ENCODE measurements around the gene HSPB6.

GRCh38 chr19:35757749-35758608 is 1.1 kb upstream of the HSPB6 start, which contains the start of gene PROSER3:
- TF ChIP-seq EP300 (IDR thresholded peaks at IDR 0.05; ENCODE audit: borderline replicate concordance in 1 of 2, low read depth in 1 of 2, low read length in 1 of 2) (no peak), RCOR1 (IDR thresholded peaks at IDR 0.05; ENCODE audit: low read length) (no peak; the same call in 1 of the 2 replicates)

Data from SK-N-SH (cell line).